Ureter (tissue), 1 donor: ENCODE data around the gene TNFAIP8L1. TPM values are rescaled to one million over a fixed set of nuclear protein-coding genes. Genes with fewer than 3 reads are reported as not detected.

Source experiments
- DNase-seq: peaks from one replicate; pipeline ENCODE4 v3.0.0-alpha.2; 2020; ENCODE audit warnings: low spot score
- total RNA-seq: library from RNA; stranded (reverse); gene quantifications from one replicate; pipeline ENCODE4 v1.2.4, GENCODE V29; 2023
- donor health status: DM: yes; HTN: yes; CAD: no.

The TNFAIP8L1 gene
- total RNA-seq, 1 donor from 2014 or later, result 3.9 TPM

DNA sequence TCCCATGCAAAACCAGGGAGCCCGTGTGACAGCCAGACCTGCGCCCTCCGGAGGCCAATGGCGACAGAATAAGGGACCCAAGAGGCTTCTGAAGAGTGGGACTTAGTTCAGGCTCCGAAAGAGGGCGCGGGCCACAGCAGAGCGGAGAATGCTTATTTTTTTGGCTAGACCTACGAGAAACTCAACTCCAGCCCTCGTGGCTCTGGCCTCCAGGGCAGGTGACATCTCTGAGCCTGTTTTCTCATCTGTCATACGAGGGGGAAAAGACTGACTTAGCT is 61.3 kb downstream of the TNFAIP8L1 start:
- no peak for DNase-seq

DNA sequence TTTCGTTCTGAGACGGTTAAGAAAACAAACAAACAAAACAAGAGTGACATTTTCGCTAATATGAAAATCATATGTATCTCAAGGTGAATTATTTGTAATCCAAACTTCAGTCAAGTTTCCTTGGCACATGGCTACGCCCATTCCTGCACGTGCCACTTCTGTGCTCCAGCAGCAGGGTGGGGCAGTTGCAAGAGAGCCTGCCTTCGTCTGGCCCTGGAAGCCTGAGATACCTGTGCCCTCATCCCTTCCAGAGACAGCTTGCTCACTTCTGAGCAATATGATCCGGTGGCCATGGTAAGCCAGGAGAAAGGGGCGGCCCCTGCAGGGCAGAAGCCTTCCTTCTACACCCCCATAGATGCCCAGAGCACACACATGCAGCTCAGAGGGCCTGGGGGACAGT is 62.2 kb downstream of the TNFAIP8L1 start:
- DNase-seq, result no peak

DNA sequence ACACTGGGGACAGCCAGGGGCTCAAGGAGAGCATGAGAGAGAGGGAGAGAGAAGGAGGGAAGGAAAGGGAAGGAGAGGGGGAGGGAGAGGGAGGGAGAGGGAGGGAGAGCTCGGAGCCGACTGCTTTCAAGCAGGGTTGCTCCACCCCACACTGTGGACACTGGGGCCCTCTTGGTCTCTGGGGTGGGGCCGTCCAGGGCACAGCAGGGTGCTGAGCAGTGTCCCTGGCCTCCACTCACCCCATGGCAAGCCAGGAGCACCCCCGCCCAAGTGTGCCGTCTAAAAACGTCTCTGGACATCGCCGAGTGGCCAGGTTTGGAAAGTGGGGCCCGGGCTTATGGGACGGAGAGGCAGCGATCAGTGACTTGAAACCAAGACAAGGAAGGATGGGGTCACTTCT is 63.4 kb downstream of the TNFAIP8L1 start:
- DNase-seq, result no peak

DNA sequence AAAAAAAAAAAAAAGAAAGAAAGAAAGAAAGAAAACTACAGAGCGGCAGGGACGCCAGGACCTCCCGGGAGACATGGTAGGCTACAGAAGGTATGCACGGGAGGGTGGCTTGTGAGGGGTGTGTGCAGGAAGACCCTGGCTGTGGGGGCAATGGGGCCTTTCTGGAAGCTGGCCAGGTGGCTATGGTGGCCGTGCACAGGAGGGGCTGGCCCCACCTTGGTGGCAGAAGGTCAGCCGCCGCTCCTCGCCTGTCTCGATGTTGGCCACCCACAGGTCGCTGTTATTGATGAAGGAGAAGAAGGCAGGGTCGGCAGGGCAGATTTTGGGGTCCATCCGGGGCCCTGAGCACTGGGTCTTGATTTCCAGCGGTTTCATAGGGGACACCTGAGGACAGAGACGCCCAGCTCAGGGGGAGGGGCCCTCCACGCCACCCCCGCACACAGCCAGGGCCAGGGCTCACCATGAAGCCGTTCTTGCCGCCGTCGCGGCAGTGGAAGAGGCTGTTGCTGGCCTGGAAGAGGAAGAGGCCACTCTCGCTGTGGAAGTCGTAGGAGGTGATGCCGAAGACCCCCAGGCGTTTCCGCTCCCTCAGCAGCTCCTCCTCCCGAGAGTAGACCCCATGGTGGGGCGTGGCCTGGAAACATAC is 64.5 kb downstream of the TNFAIP8L1 start:
- no peak for DNase-seq

DNA sequence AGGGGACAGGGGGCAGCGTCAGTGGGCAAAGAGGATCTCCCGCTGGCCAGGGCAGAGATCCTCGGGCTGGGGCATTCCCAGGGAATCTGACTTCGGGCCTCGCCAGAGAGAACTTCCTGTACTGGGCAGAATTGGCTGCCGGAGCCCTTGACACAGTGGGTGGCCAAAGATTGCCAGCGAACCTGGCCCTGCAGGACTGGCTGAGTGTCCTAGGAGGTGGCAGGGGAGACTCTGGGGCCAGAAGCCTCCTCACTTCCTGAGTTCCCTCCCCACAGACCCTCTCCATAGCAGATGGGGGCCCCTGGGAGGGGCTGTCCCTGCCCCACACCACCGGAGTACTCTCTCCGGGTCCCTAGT is 65.0 kb downstream of the TNFAIP8L1 start:
- no peak for DNase-seq

Other genes with a start within 250 kb of the TNFAIP8L1 start
- 78.5 TPM for gene SH3GL1, start 239.0 kb upstream of the TNFAIP8L1 start, total RNA-seq
- gene CHAF1A, start 236.9 kb upstream of the TNFAIP8L1 start, total RNA-seq, result 23.0 TPM
- 107 TPM for gene UBXN6, start 181.7 kb upstream of the TNFAIP8L1 start, total RNA-seq
- 45.9 TPM for gene HDGFL2, start 167.2 kb upstream of the TNFAIP8L1 start, total RNA-seq
- 27.1 TPM for gene PLIN4, start 121.0 kb upstream of the TNFAIP8L1 start, total RNA-seq
- 30.3 TPM for gene PLIN5, start 104.3 kb upstream of the TNFAIP8L1 start, total RNA-seq
- 19.4 TPM for gene LRG1, start 99.5 kb upstream of the TNFAIP8L1 start, total RNA-seq
- 12.3 TPM for gene SEMA6B, start 79.8 kb upstream of the TNFAIP8L1 start, total RNA-seq
- gene MYDGF, start 30.8 kb downstream of the TNFAIP8L1 start, total RNA-seq, result 58.3 TPM
- 94.8 TPM for gene DPP9, start 84.3 kb downstream of the TNFAIP8L1 start, total RNA-seq
- gene FEM1A, start 152.2 kb downstream of the TNFAIP8L1 start, total RNA-seq, result 12.2 TPM
- gene TICAM1, start 192.2 kb downstream of the TNFAIP8L1 start, total RNA-seq, result 13.1 TPM
- 35.7 TPM for gene PLIN3, start 228.2 kb downstream of the TNFAIP8L1 start, total RNA-seq